ENCODE data around the gene THYN1. TPM values are rescaled to one million over a fixed set of nuclear protein-coding genes. Genes with fewer than 3 reads are reported as not detected.

THYN1 gene
- total RNA-seq, 1 experiment from 2014 or later: 33.6 TPM

DNA sequence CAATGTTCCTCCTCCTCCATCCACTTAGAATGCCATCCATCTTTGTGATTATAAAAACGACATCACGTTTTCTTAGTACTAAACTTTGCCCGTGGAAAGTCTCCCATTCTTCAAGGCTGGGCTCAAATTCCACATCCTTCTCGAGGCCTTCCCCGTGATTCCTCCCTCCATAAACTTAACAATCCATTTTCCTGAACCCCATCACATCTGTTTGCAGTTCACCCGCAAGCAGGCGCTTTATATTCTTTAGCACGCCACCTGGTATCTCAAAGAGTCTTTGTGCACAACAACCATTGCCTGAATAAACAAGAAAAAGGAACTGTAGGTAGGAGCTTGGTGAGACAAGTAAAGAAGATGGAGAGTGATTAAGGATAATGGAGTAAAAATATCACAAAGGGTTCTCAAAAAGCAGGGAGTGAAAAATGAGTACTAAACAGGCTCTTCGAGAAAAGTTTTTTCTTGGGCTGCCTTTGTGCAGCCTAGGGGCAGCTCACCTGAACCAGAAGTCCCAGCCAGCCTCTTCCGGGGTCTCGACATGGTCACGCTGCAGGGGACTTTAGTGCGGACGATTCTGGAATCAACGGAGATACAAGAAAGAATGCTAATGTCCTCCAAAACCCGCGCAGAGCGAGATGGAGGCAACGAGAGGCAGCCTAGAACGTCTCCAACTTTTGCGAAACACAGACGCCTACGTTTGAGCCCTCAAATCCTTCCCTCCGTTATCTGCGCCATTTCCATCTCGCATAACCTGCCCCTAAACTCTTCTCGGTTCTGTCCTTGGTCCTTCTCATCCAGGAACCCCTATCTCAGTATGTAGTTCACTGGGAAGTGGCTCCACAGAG is 585 bp downstream of the THYN1 start:
- POLR2A ChIA-PET: no interaction called here
- peak overlapping the region; percentile 96 for H3K27ac ChIP-seq (ENCODE audit: low read length)
- CTCF ChIA-PET: no interaction called here

GRCh38 chr11:134250675-134251074 is 2.5 kb downstream of the THYN1 start:
- no peaks in the 10 kb centered on the region; the same call in 1 of the 2 replicates for H3K36me3 ChIP-seq (ENCODE audit: control insufficient read depth, insufficient read depth, low read length)
- no peak overlapping the region for H3K4me3 ChIP-seq (ENCODE audit: low read depth in 2 of 2, low read length in 2 of 2)
- ChIA-PET CTCF (no interaction called here), POLR2A (no interaction called here)
- peaks cover 17% of the 10 kb centered on the region for H3K4me1 ChIP-seq (ENCODE audit: control insufficient read depth, insufficient read depth, low read length)
- DNase-seq (ENCODE audit: low read depth, low spot score) (no peak), ATAC-seq (no peak)
- H3K27ac ChIP-seq (ENCODE audit: low read length): no peak overlapping the region
- intact Hi-C loops (cut with micrococcal nuclease; ENCODE audit: unreplicated experiment) (no loop called here), in situ Hi-C loops (cut with HindIII; ENCODE audit: low pct_unique_long_range_greater_than_20kb, low sequenced_read_pairs) (no loop called here)
- no peak for TF ChIP-seq SIN3A (IDR thresholded peaks at IDR 0.05; ENCODE audit: borderline replicate concordance, insufficient read depth, low read depth, low read length)
- TF ChIP-seq REST (IDR thresholded peaks at IDR 0.05; ENCODE audit: insufficient read depth in 1 of 2, low read depth in 2 of 2, low read length in 1 of 2): no peak
- BruUV-seq (replicated peaks): no TSS peak
- H3K9me3 ChIP-seq (ENCODE audit: control insufficient read depth, insufficient read depth, low read depth, low read length): no peaks in the 10 kb centered on the region
- no peaks in the 10 kb centered on the region for H3K27me3 ChIP-seq (ENCODE audit: control insufficient read depth, insufficient read depth, low read length)

More for the DNA sequence above, 585 bp downstream of the THYN1 start:
- intact Hi-C loops (cut with micrococcal nuclease; ENCODE audit: unreplicated experiment): loop anchor here (2.0 kb wide), 1 partner anchor 28 kb away; the partner anchor contains the start of gene VPS26B
- ATAC-seq: peak; percentile 55
- no peaks in the 10 kb centered on the region for H3K27me3 ChIP-seq (ENCODE audit: control insufficient read depth, insufficient read depth, low read length)
- no TSS peak for BruUV-seq (replicated peaks)
- no peaks in the 10 kb centered on the region; the same call in 1 of the 2 replicates for H3K36me3 ChIP-seq (ENCODE audit: control insufficient read depth, insufficient read depth, low read length)
- no peak for TF ChIP-seq CTCF (IDR thresholded peaks at IDR 0.05)
- TF ChIP-seq SIN3A (IDR thresholded peaks at IDR 0.05; ENCODE audit: borderline replicate concordance, insufficient read depth, low read depth, low read length): no peak; the same call in 1 of the 2 replicates
- TF ChIP-seq POLR2AphosphoS5 (IDR thresholded peaks at IDR 0.05; ENCODE audit: low read depth, low read length): no peak
- TF ChIP-seq TCF7L2 (IDR thresholded peaks at IDR 0.05; ENCODE audit: low read depth, low read length): no peak
- TF ChIP-seq REST (IDR thresholded peaks at IDR 0.05; ENCODE audit: insufficient read depth in 1 of 2, low read depth in 2 of 2, low read length in 1 of 2): no peak
- H3K4me3 ChIP-seq (ENCODE audit: low read depth in 2 of 2, low read length in 2 of 2): peak overlapping the region; percentile 99
- in situ Hi-C loops (cut with HindIII; ENCODE audit: low pct_unique_long_range_greater_than_20kb, low sequenced_read_pairs): no loop called here
- no peaks in the 10 kb centered on the region for H3K9me3 ChIP-seq (ENCODE audit: control insufficient read depth, insufficient read depth, low read depth, low read length)
- H3K4me1 ChIP-seq (ENCODE audit: control insufficient read depth, insufficient read depth, low read length): peaks cover 17% of the 10 kb centered on the region
- DNase-seq (ENCODE audit: low read depth, low spot score): no peak

Data from Panc1 (cell line).